ENCODE results near the gene P3H2.

The P3H2 gene

DNA sequence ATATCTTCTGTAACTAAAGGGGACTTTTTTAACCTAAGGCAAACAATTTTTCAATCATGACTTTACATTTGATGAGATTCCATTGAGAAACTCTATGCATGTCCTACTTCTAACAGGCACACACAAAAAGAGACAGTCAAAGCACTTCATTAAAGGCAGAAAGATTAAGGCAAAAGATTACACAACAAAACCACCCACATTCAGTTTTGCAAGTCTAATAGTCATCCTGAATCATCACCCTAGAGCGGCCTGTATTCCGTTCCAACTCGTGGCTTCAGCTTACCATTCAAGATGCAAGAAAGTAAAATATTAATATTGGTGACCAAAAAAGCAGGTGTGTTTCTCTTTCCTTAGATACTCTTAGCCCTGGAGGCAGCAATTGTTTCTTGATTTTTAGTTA, 205.9 kb downstream of the P3H2 start:
- no peaks in the 10 kb centered on the region for H3K27me3 Mint-ChIP-seq
- H3K9me3 Mint-ChIP-seq: no peaks in the 10 kb centered on the region
- no peak overlapping the region for H3K27ac Mint-ChIP-seq
- no peak overlapping the region for H3K4me3 Mint-ChIP-seq
- intact Hi-C loops (cut with micrococcal nuclease): no loop called here
- H3K36me3 Mint-ChIP-seq (ENCODE audit: low read depth): no peaks in the 10 kb centered on the region
- H3K4me1 Mint-ChIP-seq (ENCODE audit: low read depth): no peaks in the 10 kb centered on the region

DNA sequence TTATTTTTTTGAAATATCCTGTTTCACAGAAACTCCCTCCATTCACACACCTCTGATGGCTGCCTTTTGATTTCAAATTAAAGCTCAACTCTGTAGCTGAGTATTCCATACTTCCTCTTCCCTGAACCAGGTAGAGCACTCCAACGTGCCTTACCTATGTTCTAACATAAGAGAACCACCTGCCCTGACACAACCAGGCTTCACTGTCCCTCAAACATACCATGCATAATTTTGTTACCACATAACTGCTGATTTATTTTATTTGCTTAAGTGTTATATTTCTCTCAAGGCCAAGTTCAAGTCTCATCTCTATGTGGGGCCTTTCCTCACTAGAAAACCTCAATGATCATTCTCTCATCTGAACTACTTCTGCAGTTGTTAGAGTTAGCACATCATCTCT, 209.7 kb downstream of the P3H2 start:
- H3K9me3 Mint-ChIP-seq: no peaks in the 10 kb centered on the region
- H3K27ac Mint-ChIP-seq: no peak overlapping the region
- H3K4me1 Mint-ChIP-seq (ENCODE audit: low read depth): no peaks in the 10 kb centered on the region
- H3K36me3 Mint-ChIP-seq (ENCODE audit: low read depth): no peaks in the 10 kb centered on the region
- H3K27me3 Mint-ChIP-seq: no peaks in the 10 kb centered on the region
- no peak overlapping the region for H3K4me3 Mint-ChIP-seq
- intact Hi-C loops (cut with micrococcal nuclease): no loop called here

DNA sequence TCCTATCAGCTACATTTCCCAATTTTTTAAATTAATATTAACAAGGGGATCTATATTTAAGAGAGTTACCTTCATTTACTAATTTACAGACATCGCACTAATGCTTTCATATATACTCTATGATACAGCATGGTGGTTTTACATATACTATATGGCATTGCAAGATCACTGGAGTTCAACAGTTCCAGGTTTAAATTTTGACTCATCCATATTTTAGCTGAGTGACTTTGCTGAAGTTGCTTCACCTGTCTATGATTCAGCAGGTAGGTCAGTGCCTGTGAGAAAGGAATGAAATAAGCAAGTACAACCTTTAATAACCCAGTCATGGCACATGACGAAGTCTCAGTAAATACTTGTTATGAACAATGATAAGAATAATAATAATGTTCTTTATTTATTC, 211.1 kb downstream of the P3H2 start:
- Mint-ChIP-seq H3K27me3 (no peaks in the 10 kb centered on the region), H3K27ac (no peak overlapping the region), H3K9me3 (no peaks in the 10 kb centered on the region), H3K4me3 (no peak overlapping the region), H3K36me3 (ENCODE audit: low read depth) (no peaks in the 10 kb centered on the region), H3K4me1 (ENCODE audit: low read depth) (no peaks in the 10 kb centered on the region)
- intact Hi-C loops (cut with micrococcal nuclease): no loop called here

DNA sequence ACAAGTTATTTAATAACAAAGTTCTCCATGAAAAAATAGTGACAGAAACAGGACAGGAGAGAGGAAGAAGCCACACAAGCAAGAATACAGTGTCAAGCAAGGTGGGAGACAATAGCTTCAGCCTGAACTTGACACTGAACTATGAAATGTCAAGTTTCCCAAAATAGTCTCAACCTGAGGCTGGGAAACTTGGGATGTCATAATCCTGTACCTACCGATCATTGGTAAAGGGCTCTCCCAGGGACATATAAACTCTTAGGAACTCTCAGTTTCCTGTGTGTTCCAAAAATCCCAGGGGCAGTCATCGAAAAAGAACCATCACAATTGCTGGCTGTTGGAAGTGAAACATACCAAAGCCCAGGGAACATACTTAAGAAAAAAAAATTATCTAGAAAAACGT, 211.6 kb downstream of the P3H2 start:
- H3K36me3 Mint-ChIP-seq (ENCODE audit: low read depth): no peaks in the 10 kb centered on the region
- no peak overlapping the region for H3K4me3 Mint-ChIP-seq
- H3K27ac Mint-ChIP-seq: no peak overlapping the region
- H3K9me3 Mint-ChIP-seq: no peaks in the 10 kb centered on the region
- H3K4me1 Mint-ChIP-seq (ENCODE audit: low read depth): no peaks in the 10 kb centered on the region
- H3K27me3 Mint-ChIP-seq: no peaks in the 10 kb centered on the region
- intact Hi-C loops (cut with micrococcal nuclease): no loop called here

DNA sequence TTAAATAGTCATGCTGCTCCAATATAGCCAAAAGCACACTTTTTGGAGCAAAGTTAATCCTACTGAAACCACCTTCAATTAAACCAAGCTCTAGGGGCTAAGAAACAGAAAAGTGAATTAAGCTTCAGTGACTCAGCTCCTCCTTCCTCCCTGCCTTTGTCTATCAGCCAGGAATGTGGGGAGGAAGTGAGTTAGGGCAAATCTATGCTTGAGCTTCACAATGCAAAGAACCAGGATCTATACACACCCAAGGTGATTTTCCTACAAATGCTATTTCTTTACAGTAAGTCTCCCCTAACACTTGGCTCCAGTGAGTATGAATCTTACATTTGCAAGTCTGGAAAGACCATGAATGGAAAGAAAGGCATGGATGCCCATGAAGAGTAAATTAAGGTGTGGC, 212.1 kb downstream of the P3H2 start:
- Mint-ChIP-seq H3K9me3 (no peaks in the 10 kb centered on the region), H3K27me3 (no peaks in the 10 kb centered on the region), H3K27ac (no peak overlapping the region), H3K36me3 (ENCODE audit: low read depth) (no peaks in the 10 kb centered on the region), H3K4me3 (no peak overlapping the region), H3K4me1 (ENCODE audit: low read depth) (no peaks in the 10 kb centered on the region)
- intact Hi-C loops (cut with micrococcal nuclease): no loop called here

DNA sequence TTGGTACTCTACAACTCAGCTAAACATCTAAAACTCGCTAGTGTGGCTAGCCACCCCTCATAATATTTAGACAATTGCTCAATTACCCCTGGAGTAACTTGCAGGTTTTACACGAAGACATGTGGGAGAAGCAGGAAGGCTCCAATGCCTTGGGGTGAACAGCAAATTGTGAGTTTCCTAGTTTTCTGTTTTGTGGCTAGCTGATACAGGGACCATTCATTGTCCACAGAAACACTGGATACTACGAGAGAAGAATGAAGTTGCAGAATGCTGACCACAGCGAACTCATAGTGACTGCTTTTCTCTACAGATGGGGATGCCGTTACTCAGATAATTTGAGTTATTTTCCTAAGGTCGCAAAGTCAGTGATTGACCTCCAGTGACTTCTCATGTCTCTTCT, 212.9 kb downstream of the P3H2 start:
- no peaks in the 10 kb centered on the region for H3K9me3 Mint-ChIP-seq

More for the DNA sequence above, 212.9 kb downstream of the P3H2 start:
- Mint-ChIP-seq H3K4me3 (no peak overlapping the region), H3K4me1 (ENCODE audit: low read depth) (no peaks in the 10 kb centered on the region), H3K27me3 (no peaks in the 10 kb centered on the region), H3K36me3 (ENCODE audit: low read depth) (no peaks in the 10 kb centered on the region), H3K27ac (no peak overlapping the region)
- intact Hi-C loops (cut with micrococcal nuclease): no loop called here
